ENCODE measurements around the gene GPR45.

Gene GPR45

GRCh38 chr2:105271393-105272045 is 30.0 kb downstream of the GPR45 start:
- H3K4me1 ChIP-seq, result no peaks in the 10 kb centered on the region
- no peaks in the 10 kb centered on the region for H3K27me3 ChIP-seq
- no peak for DNase-seq
- no peak overlapping the region for H3K4me3 ChIP-seq (ENCODE audit: low read depth, low read length)
- no peaks in the 10 kb centered on the region; the same call in 1 of the 2 replicates for H3K36me3 ChIP-seq
- H3K9me3 ChIP-seq, result no peaks in the 10 kb centered on the region
- TF ChIP-seq CTCF (IDR thresholded peaks at IDR 0.05; ENCODE audit: low read depth, low read length), result no peak

GRCh38 chr2:105272176-105272575 is 30.6 kb downstream of the GPR45 start:
- Histone ChIP-seq H3K9me3 (no peaks in the 10 kb centered on the region), H3K4me3 (ENCODE audit: low read depth, low read length) (no peak overlapping the region), H3K27me3 (no peaks in the 10 kb centered on the region), H3K36me3 (no peaks in the 10 kb centered on the region; the same call in 1 of the 2 replicates), H3K4me1 (no peaks in the 10 kb centered on the region)
- DNase-seq, result no peak
- no peak for TF ChIP-seq CTCF (IDR thresholded peaks at IDR 0.05; ENCODE audit: low read depth, low read length)

GRCh38 chr2:105274046-105274445 is 32.5 kb downstream of the GPR45 start:
- TF ChIP-seq CTCF (IDR thresholded peaks at IDR 0.05; ENCODE audit: low read depth, low read length), result no peak
- no peak for DNase-seq
- no peaks in the 10 kb centered on the region for H3K9me3 ChIP-seq
- no peaks in the 10 kb centered on the region for H3K27me3 ChIP-seq
- no peak overlapping the region for H3K4me3 ChIP-seq (ENCODE audit: low read depth, low read length)
- no peaks in the 10 kb centered on the region; the same call in 1 of the 2 replicates for H3K36me3 ChIP-seq
- no peaks in the 10 kb centered on the region for H3K4me1 ChIP-seq

GRCh38 chr2:105278654-105279053 is 37.1 kb downstream of the GPR45 start:
- Histone ChIP-seq H3K4me3 (ENCODE audit: low read depth, low read length) (no peak overlapping the region), H3K9me3 (no peaks in the 10 kb centered on the region), H3K36me3 (no peaks in the 10 kb centered on the region; the same call in none of the 2 replicates), H3K4me1 (no peaks in the 10 kb centered on the region), H3K27me3 (no peaks in the 10 kb centered on the region)
- DNase-seq, result no peak
- no peak for TF ChIP-seq CTCF (IDR thresholded peaks at IDR 0.05; ENCODE audit: low read depth, low read length)

- DNase-seq, result no peak
- no peaks in the 10 kb centered on the region; the same call in none of the 2 replicates for H3K36me3 ChIP-seq
- H3K27me3 ChIP-seq, result no peaks in the 10 kb centered on the region
- no peaks in the 10 kb centered on the region for H3K9me3 ChIP-seq
- H3K4me1 ChIP-seq, result no peaks in the 10 kb centered on the region
- no peak overlapping the region for H3K4me3 ChIP-seq (ENCODE audit: low read depth, low read length)
- TF ChIP-seq CTCF (IDR thresholded peaks at IDR 0.05; ENCODE audit: low read depth, low read length), result no peak
Measured at GRCh38 chr2:105279126-105279525, 37.6 kb downstream of the GPR45 start.

GRCh38 chr2:105280281-105280680 is 38.7 kb downstream of the GPR45 start:
- DNase-seq, result no peak
- Histone ChIP-seq H3K9me3 (no peaks in the 10 kb centered on the region), H3K4me3 (ENCODE audit: low read depth, low read length) (no peak overlapping the region), H3K27me3 (no peaks in the 10 kb centered on the region), H3K36me3 (no peaks in the 10 kb centered on the region; the same call in 1 of the 2 replicates), H3K4me1 (no peaks in the 10 kb centered on the region)
- TF ChIP-seq CTCF (IDR thresholded peaks at IDR 0.05; ENCODE audit: low read depth, low read length), result no peak

Data from BE2C (cell line).